Midbrain (tissue), 1 donor: ENCODE measurements around the gene SNRPA.
"Not testable (repeated sequence)": the region's sequence is repeated elsewhere in the genome, so short reads cannot be mapped to it uniquely, and the experiment has no call there.

Experiments
- DNase-seq: peaks from one replicate; lab custom pipeline; 2025; lab: John Stamatoyannopoulos, UW

Gene SNRPA

GRCh38 chr19:40721936-40722661, 28.9 kb upstream of the SNRPA start:
- no peak for DNase-seq

GRCh38 chr19:40723661-40724254, 27.2 kb upstream of the SNRPA start:
- no peak for DNase-seq

GRCh38 chr19:40724315-40724714, 26.7 kb upstream of the SNRPA start:
- DNase-seq: no peak

- no peak for DNase-seq
Measured at GRCh38 chr19:40724855-40725254, 26.1 kb upstream of the SNRPA start.

- no peak for DNase-seq
Measured at GRCh38 chr19:40726279-40726678, 24.7 kb upstream of the SNRPA start.

- not testable (repeated sequence) for DNase-seq
Measured at GRCh38 chr19:40730065-40730464, 20.9 kb upstream of the SNRPA start.

GRCh38 chr19:40732304-40732703, 18.7 kb upstream of the SNRPA start:
- DNase-seq: not testable (repeated sequence)

- DNase-seq: no peak
Measured at GRCh38 chr19:40733149-40733548, 17.9 kb upstream of the SNRPA start.

GRCh38 chr19:40735013-40735771, 15.8 kb upstream of the SNRPA start:
- no peak for DNase-seq

- no peak for DNase-seq
Measured at GRCh38 chr19:40736661-40737060, 14.3 kb upstream of the SNRPA start.

- no peak for DNase-seq
Measured at GRCh38 chr19:40737102-40737644, 13.8 kb upstream of the SNRPA start.

GRCh38 chr19:40739030-40739839, 11.8 kb upstream of the SNRPA start:
- DNase-seq: no peak

GRCh38 chr19:40739871-40740703, 10.9 kb upstream of the SNRPA start:
- no peak for DNase-seq

GRCh38 chr19:40740747-40741146, 10.3 kb upstream of the SNRPA start:
- DNase-seq: peak; percentile 61

- DNase-seq: no peak
Measured at GRCh38 chr19:40741527-40742390, 9.2 kb upstream of the SNRPA start.

GRCh38 chr19:40742477-40742876, 8.5 kb upstream of the SNRPA start:
- DNase-seq: no peak

GRCh38 chr19:40742886-40743285, 8.1 kb upstream of the SNRPA start:
- no peak for DNase-seq

- no peak for DNase-seq
Measured at GRCh38 chr19:40743926-40744325, 7.1 kb upstream of the SNRPA start.

GRCh38 chr19:40744554-40745401, 6.2 kb upstream of the SNRPA start:
- no peak for DNase-seq
